ENCODE measurements around the gene LATS2. TPM values are rescaled to one million over a fixed set of nuclear protein-coding genes. Genes with fewer than 3 reads are reported as not detected.

LATS2 gene
- total RNA-seq, 6 experiments from 2014 or later: 6.8 to 12.8 (median 8.7) TPM

GRCh38 chr13:20989656-20990321 is 71.6 kb downstream of the LATS2 start:
- peaks cover 0 to 37% (median 4%) of the 10 kb centered on the region in 4 donors for H3K36me3 ChIP-seq
- H3K4me1 ChIP-seq: no peaks in the 10 kb centered on the region
- no peaks in the 10 kb centered on the region for H3K9me3 ChIP-seq
- H3K4me3 ChIP-seq: no peak overlapping the region
- intact Hi-C loops (cut with DNase I): no loop called here
- 78% methylated on average over 6 of the region's 9 CpGs for WGBS (ENCODE audit: insufficient coverage, low coverage, low lambda C conversion rate, missing lambda C conversion rate)
- H3K27me3 ChIP-seq: no peaks in the 10 kb centered on the region
- ATAC-seq (no peak), DNase-seq (no peak)
- TF ChIP-seq CTCF (IDR thresholded peaks at IDR 0.05) (no peak), POLR2A (IDR thresholded peaks at IDR 0.05) (no peak)
- H3K27ac ChIP-seq: no peak overlapping the region

GRCh38 chr13:20988909-20989655 is 72.3 kb downstream of the LATS2 start:
- WGBS (ENCODE audit: insufficient coverage, low coverage, low lambda C conversion rate, missing lambda C conversion rate): 0% methylated on average over 1 of the region's 44 CpGs
- intact Hi-C loops (cut with DNase I): no loop called here
- Histone ChIP-seq H3K4me3 (no peak overlapping the region), H3K4me1 (no peaks in the 10 kb centered on the region), H3K9me3 (no peaks in the 10 kb centered on the region), H3K36me3 (peaks cover 0 to 37% (median 4%) of the 10 kb centered on the region in 4 donors), H3K27me3 (no peaks in the 10 kb centered on the region), H3K27ac (no peak overlapping the region)
- peak in 1 of 4 donors; percentile 40 for ATAC-seq
- TF ChIP-seq POLR2A (IDR thresholded peaks at IDR 0.05): no peak
- no peak for TF ChIP-seq CTCF (IDR thresholded peaks at IDR 0.05)
- DNase-seq: no peak

- 92% methylated on average over 2 of the region's 87 CpGs for WGBS (ENCODE audit: insufficient coverage, low coverage, low lambda C conversion rate, missing lambda C conversion rate)
- H3K36me3 ChIP-seq: peaks cover 0 to 42% (median 5%) of the 10 kb centered on the region in 4 donors
- H3K4me1 ChIP-seq: no peaks in the 10 kb centered on the region
- intact Hi-C loops (cut with DNase I): no loop called here
- H3K9me3 ChIP-seq: no peaks in the 10 kb centered on the region
- TF ChIP-seq CTCF (IDR thresholded peaks at IDR 0.05) (no peak), POLR2A (IDR thresholded peaks at IDR 0.05) (no peak)
- H3K27ac ChIP-seq: no peak overlapping the region
- no peak overlapping the region for H3K4me3 ChIP-seq
- DNase-seq (no peak), ATAC-seq (peak in 1 of 4 donors; percentile 23)
- H3K27me3 ChIP-seq: no peaks in the 10 kb centered on the region
Observed at GRCh38 chr13:20988033-20988908, 73.1 kb downstream of the LATS2 start.

- H3K4me3 ChIP-seq: no peak overlapping the region
- H3K9me3 ChIP-seq: no peaks in the 10 kb centered on the region
- 90% methylated on average over 8 of the region's 11 CpGs for WGBS (ENCODE audit: insufficient coverage, low coverage, low lambda C conversion rate, missing lambda C conversion rate)
- H3K36me3 ChIP-seq: peaks cover 0 to 45% (median 7%) of the 10 kb centered on the region in 4 donors
- DNase-seq (no peak), ATAC-seq (no peak)
- no peak overlapping the region for H3K27ac ChIP-seq
- intact Hi-C loops (cut with DNase I): no loop called here
- no peaks in the 10 kb centered on the region for H3K27me3 ChIP-seq
- H3K4me1 ChIP-seq: no peaks in the 10 kb centered on the region
- no peak for TF ChIP-seq CTCF (IDR thresholded peaks at IDR 0.05)
- no peak for TF ChIP-seq POLR2A (IDR thresholded peaks at IDR 0.05)
Observed at GRCh38 chr13:20987599-20987998, 73.8 kb downstream of the LATS2 start.
